Heart right ventricle (tissue), 16 donors: ENCODE results near the gene ADNP. TPM values are rescaled to one million over a fixed set of nuclear protein-coding genes. Genes with fewer than 3 reads are reported as not detected.
A peak's percentile ranks its signal among the peaks of the same experiment; 100 is the strongest.

Experiments
- ATAC-seq, 8 donors: fragments of 200-7000 bp; cut with Tn5 transposase; one replicate each; pipeline ENCODE4 v1.9.1; 2020; ENCODE audit warnings: mild to moderate bottlenecking in 8 of 8, moderate library complexity in 8 of 8, moderate number of reproducible peaks in 1 of 8
- DNase-seq, 2 donors: peaks; one replicate each; pipeline ENCODE4 v3.0.0-alpha.2; 2020
- H3K27ac ChIP-seq, 10 donors: fragments of 200-600 bp; sonication (generic) in 2 of 10; one replicate each; pipeline versions ENCODE4 v1.5.0 to v1.8.0; 2020 to 2022; ENCODE audit warnings: mild to moderate bottlenecking in 3 of 10
- H3K27me3 ChIP-seq, 7 donors: fragments of 200-600 bp; one replicate each; pipeline ENCODE4 v1.8.0; 2021 to 2022; ENCODE audit warnings: mild to moderate bottlenecking in 2 of 7
- H3K36me3 ChIP-seq, 9 donors: fragments of 200-600 bp; sonication (generic) in 1 of 9; one replicate each; pipeline versions ENCODE4 v1.5.0 to v1.8.0; 2020 to 2022; ENCODE audit warnings: mild to moderate bottlenecking in 2 of 9
- H3K4me1 ChIP-seq, 9 donors: fragments of 200-600 bp; sonication (generic) in 1 of 9; one replicate each; pipeline versions ENCODE4 v1.5.0 to v1.8.0; 2020 to 2022; ENCODE audit warnings: mild to moderate bottlenecking in 4 of 9
- H3K4me3 ChIP-seq, 10 donors: fragments of 200-600 bp; sonication (generic) in 2 of 10; one replicate each; pipeline versions ENCODE4 v1.5.0 to v1.8.0; 2020 to 2022; ENCODE audit warnings: mild to moderate bottlenecking in 7 of 10, moderate library complexity in 2 of 10
- H3K9me3 ChIP-seq, 11 donors: fragments of 200-600 bp in 10 of 11; sonication (generic) in 2 of 11; one replicate each; pipeline versions ENCODE4 v1.5.0 to v1.8.0; 2013 to 2022; ENCODE audit warnings: mild to moderate bottlenecking in 2 of 11, control low read depth in 1 of 11, moderate library complexity in 1 of 11
- WGBS, 2 donors: extraction: QIAGEN DNeasy Blood & Tissue Kit; methylation state at CpG; one replicate each; pipeline ENCODE4 v1.1.7; 2013; ENCODE audit warnings: inconsistent platforms in 1 of 2; 5-methylcytosine and 5-hydroxymethylcytosine counted together
- intact Hi-C, 10 donors: fragments of 100-400 bp; cut with DNase I; formaldehyde crosslinking; loops; one replicate each; pipeline versions ENCODE4 v1.11.1 to v1.14.2; 2022
- polyA plus RNA-seq, 2 donors: library from polyadenylated mRNA; stranded (reverse); fragments of 200-250 nt; gene quantifications; one replicate each; pipeline ENCODE4 v1.2.3, GENCODE V29; 2013
- total RNA-seq, 10 donors: library from RNA; stranded (reverse); fragmentation: NEBNext Ultra II Directional in 3 of 10; extraction: Animal tissue kit (Norgen Biotek cat#: 25700) in 3 of 10; gene quantifications; one replicate each; pipeline versions ENCODE4 v1.2.1 to v1.2.4, GENCODE V29; 2021 to 2023
- TF ChIP-seq, protein P1 (sequence below), 9 donors: fragments of 200-600 bp; sonication (generic) in 2 of 9; IDR thresholded peaks; one replicate each; pipeline versions ENCODE4 v1.5.0 to v1.8.0; 2021 to 2022; ENCODE audit warnings: antibody characterized with exemption in 9 of 9, mild to moderate bottlenecking in 5 of 9, moderate library complexity in 1 of 9
- donor health status: Arrhythmogenic right ventricular cardiomyopathy.
- donor health status: ischemic (EF 13 %, LVEDD 7.1; RV severe dilation, severe dysfunction).
- donor health status: healthy with polysubstance abuse.
- donor health status: DM: no; HTN: yes; CAD: no.
- donor health status: DM: no; HTN: no; CAD: no.
- donor health status: ischemic (EF 25% LVEDD 6.9; RV normal size, moderate dysfunction).
- donor health status: ischemic (EF 25% LVEDD 5.7; RV mildly dilated, moderate dysfunction).
- donor health status: healthy.
- donor health status: DM: yes; HTN: yes; CAD: no.
- donor health status: Ischemic cardiomyopathy.
- donor health status: ischemic (EF 35%, LVEDD 5.7; RV mildly dilated, moderate dysfunction).
- donor health status: nonischemic (EF 11% LVEDD 7.7; RV severe dilation, severe dysfunction).
- donor health status: DM: yes; HTN: yes; CAD: no.
- donor health status: PGD.
- donor health status: ischemic (EF 29% LVEDD 5.4; RV normal size, mild dysfunction).
- donor health status: nonischemic (EF 23%, LVEDD 6.1; RV moderate dilation, normal function).

Gene ADNP
- total and polyA plus RNA-seq, 12 donors: 14.6 to 46.1 (median 37.9) TPM

DNA sequence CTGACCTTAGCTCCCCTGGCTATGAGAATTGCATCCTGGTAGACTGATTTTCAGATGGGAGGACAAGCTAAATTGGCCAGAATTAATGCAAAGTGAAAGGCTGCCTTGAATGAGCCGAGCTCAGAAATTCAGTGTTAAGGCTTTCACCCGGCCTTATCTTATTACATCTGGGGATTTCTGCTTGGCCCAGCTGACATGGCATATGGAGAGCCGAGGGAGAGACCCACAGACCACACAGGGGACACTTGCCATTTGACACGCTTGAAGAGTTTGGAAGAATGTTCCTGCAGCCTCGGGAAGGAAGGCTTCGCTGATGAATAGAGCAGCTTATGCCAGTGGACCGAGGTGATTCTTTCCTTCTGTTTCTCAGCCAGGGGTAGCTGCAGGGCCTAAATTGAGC, 36.3 kb upstream of the ADNP start:
- DNase-seq (no peak), ATAC-seq (no peak)
- Histone ChIP-seq H3K4me1 (no peaks in the 10 kb centered on the region), H3K36me3 (peaks cover 0 to 3% (median 0%) of the 10 kb centered on the region in 9 donors), H3K9me3 (no peaks in the 10 kb centered on the region), H3K27ac (no peak overlapping the region), H3K27me3 (no peaks in the 10 kb centered on the region), H3K4me3 (no peak overlapping the region)
- TF ChIP-seq, protein P1, sequence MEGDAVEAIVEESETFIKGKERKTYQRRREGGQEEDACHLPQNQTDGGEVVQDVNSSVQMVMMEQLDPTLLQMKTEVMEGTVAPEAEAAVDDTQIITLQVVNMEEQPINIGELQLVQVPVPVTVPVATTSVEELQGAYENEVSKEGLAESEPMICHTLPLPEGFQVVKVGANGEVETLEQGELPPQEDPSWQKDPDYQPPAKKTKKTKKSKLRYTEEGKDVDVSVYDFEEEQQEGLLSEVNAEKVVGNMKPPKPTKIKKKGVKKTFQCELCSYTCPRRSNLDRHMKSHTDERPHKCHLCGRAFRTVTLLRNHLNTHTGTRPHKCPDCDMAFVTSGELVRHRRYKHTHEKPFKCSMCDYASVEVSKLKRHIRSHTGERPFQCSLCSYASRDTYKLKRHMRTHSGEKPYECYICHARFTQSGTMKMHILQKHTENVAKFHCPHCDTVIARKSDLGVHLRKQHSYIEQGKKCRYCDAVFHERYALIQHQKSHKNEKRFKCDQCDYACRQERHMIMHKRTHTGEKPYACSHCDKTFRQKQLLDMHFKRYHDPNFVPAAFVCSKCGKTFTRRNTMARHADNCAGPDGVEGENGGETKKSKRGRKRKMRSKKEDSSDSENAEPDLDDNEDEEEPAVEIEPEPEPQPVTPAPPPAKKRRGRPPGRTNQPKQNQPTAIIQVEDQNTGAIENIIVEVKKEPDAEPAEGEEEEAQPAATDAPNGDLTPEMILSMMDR (IDR thresholded peaks at IDR 0.05): no peak
- 32 to 47% methylated on average over 7 of the region's 7 CpGs for WGBS, 2 donors
- intact Hi-C loops: no loop called here

- intact Hi-C loops: loop anchor here in 2 of 10 donors (2.0 to 5.0 kb wide), 3 partner anchors 29 to 167 kb away; partner anchors contain the start of genes ADNP (in 1 of the 2) and BCAS4 (in 1 of the 2)
Observed at GRCh38 chr20:50959543-50960126, 28.4 kb upstream of the ADNP start.

DNA sequence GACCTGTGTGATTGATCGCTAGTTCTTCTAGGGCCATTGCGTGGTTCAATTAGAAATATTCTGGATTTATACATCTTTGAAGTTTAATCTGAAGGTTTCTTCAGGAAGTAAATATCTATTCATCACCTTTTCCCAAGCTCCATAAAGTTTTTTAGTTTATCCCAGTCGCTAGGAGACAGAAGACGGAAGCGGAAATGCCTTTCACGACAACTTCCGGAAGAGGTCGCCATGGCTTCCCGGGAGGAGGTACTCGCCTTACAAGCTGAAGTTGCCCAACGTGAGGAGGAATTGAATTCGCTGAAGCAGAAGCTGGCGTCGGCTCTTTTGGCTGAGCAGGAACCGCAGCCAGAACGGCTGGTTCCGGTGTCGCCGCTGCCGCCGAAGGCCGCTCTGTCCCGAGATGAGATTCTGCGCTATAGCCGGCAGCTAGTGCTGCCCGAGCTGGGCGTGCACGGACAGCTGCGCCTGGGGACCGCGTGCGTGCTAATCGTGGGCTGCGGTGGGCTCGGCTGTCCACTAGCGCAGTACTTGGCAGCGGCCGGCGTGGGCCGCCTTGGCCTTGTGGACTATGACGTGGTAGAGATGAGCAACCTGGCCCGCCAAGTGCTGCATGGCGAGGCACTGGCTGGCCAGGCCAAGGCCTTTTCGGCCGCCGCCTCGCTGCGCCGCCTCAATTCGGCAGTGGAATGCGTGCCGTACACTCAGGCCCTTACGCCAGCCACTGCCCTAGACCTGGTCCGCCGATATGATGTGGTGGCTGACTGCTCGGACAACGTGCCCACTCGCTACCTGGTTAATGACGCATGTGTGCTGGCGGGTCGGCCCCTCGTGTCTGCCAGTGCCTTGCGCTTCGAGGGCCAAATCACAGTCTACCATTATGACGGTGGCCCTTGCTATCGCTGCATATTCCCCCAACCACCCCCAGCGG, 27.6 kb upstream of the ADNP start, which contains the start of gene MOCS3:
TSS of gene MOCS3 (plus strand) at position 204 of the 928 bp plus-strand sequence. CDS start at position 229, 25 bp downstream.
- intact Hi-C loops: loop anchor here in 3 of 10 donors (1.0 to 5.0 kb wide), 4 partner anchors 28 to 167 kb away; partner anchors contain the start of genes ADNP (in 3 of the 3) and BCAS4 (in 1 of the 3)
- Histone ChIP-seq H3K4me1 (peaks cover 9 to 60% (median 45%) of the 10 kb centered on the region in 9 donors), H3K27ac (peak within 1 kb of the TSS; percentile 83 to 97 (median 93)), H3K9me3 (peaks cover 0 to 3% (median 0%) of the 10 kb centered on the region in 11 donors), H3K36me3 (peaks cover 0 to 37% (median 4%) of the 10 kb centered on the region in 9 donors), H3K4me3 (peak within 1 kb of the TSS; percentile 77 to 100 (median 90)), H3K27me3 (no peaks in the 10 kb centered on the region)
- TF ChIP-seq, protein P1 (IDR thresholded peaks at IDR 0.05): peak in 2 of 9 donors; percentile 8 to 19
- ATAC-seq: peak; percentile 84 to 93 (median 88)
- 1 to 2% methylated on average over 67 of the region's 67 CpGs for WGBS, 2 donors
- DNase-seq: peak; percentile 72 to 90

More at GRCh38 chr20:50959543-50960126, 28.4 kb upstream of the ADNP start:
- peak overlapping the region; percentile 77 to 100 (median 90) for H3K4me3 ChIP-seq
- H3K36me3 ChIP-seq: peaks cover 0 to 30% (median 0%) of the 10 kb centered on the region in 9 donors
- TF ChIP-seq, protein P1 (IDR thresholded peaks at IDR 0.05): no peak
- peaks cover 0 to 3% (median 0%) of the 10 kb centered on the region in 11 donors for H3K9me3 ChIP-seq
- peak in 1 of 8 donors; percentile 55 for ATAC-seq
- H3K27me3 ChIP-seq: no peaks in the 10 kb centered on the region
- DNase-seq: no peak
- H3K4me1 ChIP-seq: peaks cover 9 to 57% (median 45%) of the 10 kb centered on the region in 9 donors
- WGBS, 2 donors: 48 to 59% methylated on average over 25 of the region's 25 CpGs
- H3K27ac ChIP-seq: peak overlapping the region in 4 of 10 donors; percentile 91 to 94 (median 93)
